HepG2 (cell line): ENCODE results near the gene MACROD2. TPM values are rescaled to one million over a fixed set of nuclear protein-coding genes. Genes with fewer than 3 reads are reported as not detected.

ENCODE experiments used
- ATAC-seq: fragments of 200-7000 bp; cut with Tn5 transposase; 3 replicates; pipeline ENCODE4 v1.9.1; 2020; ENCODE audit warnings: mild to moderate bottlenecking, moderate library complexity
- BruUV-seq: library from RNA; stranded (reverse); fragments of 400-500 nt; replicated peaks from 2 replicates; lab custom pipeline; 2021; lab: Mats Ljungman, UMichigan
- CTCF ChIA-PET: fragments of 300-600 bp; formaldehyde crosslinking; extraction: SDS; loops from one replicate; lab custom pipeline; 2021; ENCODE audit warnings: low total read pairs, inconsistent platforms, low intra/inter-chr PET ratio; lab: Yijun Ruan, JAX
- POLR2A ChIA-PET: fragments of 350-600 bp; sonication (Branson Sonifier 250); formaldehyde crosslinking; loops from one replicate; lab custom pipeline; 2020; ENCODE audit warnings: antibody characterized with exemption, inconsistent platforms; lab: Yijun Ruan, JAX
- DNase-seq: peaks from one replicate; pipeline ENCODE4 v3.0.0-alpha.2; 2015; ENCODE audit warnings: low spot score
- FAIRE-seq: peaks from 3 replicates; lab custom pipeline; 2011; peaks lifted over from hg19 to GRCh38; lab: Jason Lieb, UNC
- H2AFZ ChIP-seq: one replicate; pipeline ENCODE4 v1.6.1; 2011; ENCODE audit warnings: low read length, inconsistent platforms
- H3K27ac ChIP-seq: fragments of 300-600 bp; 3 replicates; pipeline ENCODE4 v1.8.0; 2011; ENCODE audit warnings: mixed run types, mild to moderate bottlenecking, mixed read lengths, low read length, inconsistent platforms; ENCODE audit not compliant: insufficient read depth; ENCODE audit errors: extremely low read length
- H3K27me3 ChIP-seq, 2 experiments: fragments of 200-600 bp in 1 of 2; 2 replicates in 1 of 2; 3 replicates in 1 of 2; pipeline versions ENCODE4 v1.6.0 to v1.8.0; 2011; ENCODE audit warnings: low read length in 2 of 2, mild to moderate bottlenecking in 2 of 2, moderate library complexity in 2 of 2, inconsistent platforms in 1 of 2; ENCODE audit not compliant: insufficient read depth in 2 of 2, control insufficient read depth in 1 of 2
- H3K36me3 ChIP-seq, 2 experiments: fragments of 200-600 bp in 1 of 2; replicated peaks in 1 of 2; 2 replicates in 1 of 2; 3 replicates in 1 of 2; pipeline versions ENCODE4 v1.5.1 to v1.8.0; 2011; ENCODE audit warnings: low read length in 2 of 2, inconsistent platforms in 1 of 2; ENCODE audit not compliant: insufficient read depth in 2 of 2, control insufficient read depth in 1 of 2
- H3K4me1 ChIP-seq: 2 replicates; pipeline ENCODE4 v1.5.1; 2012; ENCODE audit warnings: low read length, inconsistent platforms; ENCODE audit not compliant: insufficient read depth
- H3K4me2 ChIP-seq: 2 replicates; pipeline ENCODE4 v1.6.0; 2011; ENCODE audit warnings: low read depth, low read length, inconsistent platforms
- H3K4me3 ChIP-seq, 3 experiments: fragments of 200-600 bp in 1 of 3; sonication (generic), shearing (Covaris generic) in 1 of 3; replicated peaks in 1 of 3; 2 replicates each; pipeline ENCODE4 v1.5.1; 2011 to 2016; ENCODE audit warnings: low read length in 3 of 3, inconsistent platforms in 2 of 3, low read depth in 2 of 3, mild to moderate bottlenecking in 2 of 3, control low read depth in 1 of 3, mixed read lengths in 1 of 3; ENCODE audit not compliant: insufficient read depth in 1 of 3
- H3K79me2 ChIP-seq: one replicate; pipeline ENCODE4 v1.6.1; 2011; ENCODE audit warnings: low read length, inconsistent platforms; ENCODE audit not compliant: insufficient read depth
- H3K9ac ChIP-seq: 2 replicates; pipeline ENCODE4 v1.6.0; 2011; ENCODE audit warnings: mild to moderate bottlenecking, low read depth, low read length, inconsistent platforms; ENCODE audit not compliant: insufficient read depth
- H3K9me3 ChIP-seq: 2 replicates; pipeline ENCODE4 v1.5.1; 2012; ENCODE audit warnings: mild to moderate bottlenecking, low read length
- H4K20me1 ChIP-seq: 2 replicates; pipeline ENCODE4 v1.6.0; 2011; ENCODE audit warnings: inconsistent platforms, mild to moderate bottlenecking, low read length, moderate library complexity; ENCODE audit not compliant: insufficient read depth
- CERS6 ChIP-seq: sonication (generic); formaldehyde crosslinking; IDR thresholded peaks from 2 replicates; pipeline ENCODE4 v1.5.0; 2020; ENCODE audit warnings: missing genetic modification reagents
- HOXA3 ChIP-seq: sonication (generic); formaldehyde crosslinking; IDR thresholded peaks from 2 replicates; pipeline ENCODE4 v1.5.0; 2020; ENCODE audit warnings: missing genetic modification reagents
- IKZF4 ChIP-seq: sonication (generic); formaldehyde crosslinking; IDR thresholded peaks from 2 replicates; pipeline ENCODE4 v1.5.1; 2020; ENCODE audit warnings: borderline replicate concordance, mild to moderate bottlenecking, low read depth, missing genetic modification reagents; ENCODE audit errors: not compliant biosample characterization
- ZMYM4 ChIP-seq: sonication (generic); formaldehyde crosslinking; IDR thresholded peaks from 2 replicates; pipeline ENCODE4 v1.8.1; 2023; ENCODE audit warnings: mild to moderate bottlenecking, missing genetic modification reagents
- ZNF350 ChIP-seq: sonication (generic); formaldehyde crosslinking; IDR thresholded peaks from 2 replicates; pipeline ENCODE4 v1.4.0; 2020; ENCODE audit warnings: mild to moderate bottlenecking, low read depth, missing genetic modification reagents, borderline replicate concordance
- ZNF709 ChIP-seq: sonication (generic); formaldehyde crosslinking; IDR thresholded peaks from 2 replicates; pipeline ENCODE4 v1.5.0; 2020; ENCODE audit warnings: mild to moderate bottlenecking, missing genetic modification reagents
- ZNF782 ChIP-seq: sonication (generic); formaldehyde crosslinking; IDR thresholded peaks from 2 replicates; pipeline ENCODE4 v1.4.0; 2020; ENCODE audit warnings: missing genetic modification reagents, mild to moderate bottlenecking, borderline replicate concordance
- WGBS: methylation state at CpG from one replicate; pipeline ENCODE4 v1.1.6; 2017; ENCODE audit warnings: low lambda C conversion rate; 5-methylcytosine and 5-hydroxymethylcytosine counted together
- in situ Hi-C: cut with HindIII; loops from 2 replicates; pipeline ENCODE4 v1.10.0; 2017; ENCODE audit warnings: low pct_unique_long_range_greater_than_20kb; ENCODE audit not compliant: extremely low pct_ligation_motif_present
- intact Hi-C: fragments of 100-400 bp; cut with micrococcal nuclease; formaldehyde crosslinking; loops from one replicate; pipeline ENCODE4 v1.10.0; 2022; ENCODE audit not compliant: unreplicated experiment
- polyA plus RNA-seq, 8 experiments: library from polyadenylated mRNA; depleted of rRNA in 3 of 8; stranded (reverse) in 7 of 8; unstranded in 1 of 8; fragments of >200 nt; fragmentation: Illumina TruSeq in 4 of 8; extraction: Trizol in 4 of 8; gene quantifications; 2 replicates each; pipeline versions ENCODE4 v1.2.1 to v1.2.3, GENCODE V29; 2011 to 2016; ENCODE audit warnings: low read depth in 4 of 8, missing spikeins in 1 of 8, mixed read lengths in 1 of 8; ENCODE audit not compliant: insufficient read depth in 1 of 8
- total RNA-seq, 5 experiments: library from RNA; depleted of rRNA; stranded (reverse); fragments of >200 nt; fragmentation: Illumina TruSeq; extraction: Trizol; gene quantifications; 2 replicates each; pipeline ENCODE4 v1.2.3, GENCODE V29; 2016; ENCODE audit warnings: low read depth in 1 of 5
- TF ChIP-seq, protein P1 (sequence below): sonication (generic); formaldehyde crosslinking; IDR thresholded peaks from 2 replicates; pipeline ENCODE4 v1.5.0; 2020; ENCODE audit warnings: mild to moderate bottlenecking, missing genetic modification reagents, moderate library complexity
- TF ChIP-seq, protein P2 (sequence below): sonication (generic); formaldehyde crosslinking; IDR thresholded peaks from 2 replicates; pipeline ENCODE4 v1.4.0; 2020; ENCODE audit warnings: missing genetic modification reagents
- TF ChIP-seq, protein P3 (sequence below): sonication (generic); formaldehyde crosslinking; IDR thresholded peaks from 2 replicates; pipeline ENCODE4 v1.4.0; 2020; ENCODE audit warnings: mild to moderate bottlenecking, missing genetic modification reagents
- TF ChIP-seq, protein P4 (sequence below): sonication (generic); formaldehyde crosslinking; IDR thresholded peaks from 2 replicates; pipeline ENCODE4 v1.4.0; 2020; ENCODE audit warnings: mild to moderate bottlenecking, missing genetic modification reagents, borderline replicate concordance

Gene MACROD2
- total and polyA plus RNA-seq, 2 of the 13 experiments (the other 11 are each of a cell fraction or from before 2014, with no cell fraction given), result 0.13 to 0.51 TPM

- 29% methylated on average over 13 of the region's 15 CpGs for whole genome bisulfite sequencing
- Histone ChIP-seq H3K36me3 (no peaks in the 10 kb centered on the region), H3K9me3 (peaks cover 15% of the 10 kb centered on the region), H3K79me2 (no peaks in the 10 kb centered on the region), H4K20me1 (no peaks in the 10 kb centered on the region), H2AFZ (no peak overlapping the region), H3K27me3 (no peaks in the 10 kb centered on the region), H3K27ac (no peak overlapping the region), H3K9ac (no peak overlapping the region), H3K4me3 (no peak overlapping the region), H3K4me1 (no peaks in the 10 kb centered on the region), H3K4me2 (no peak overlapping the region)
- ATAC-seq, result peak; percentile 75
- ChIA-PET CTCF (interaction anchor here (1.1 kb wide), 1 partner anchor 777 kb away, joined by 3 read pairs; no protein-coding TSS in a partner anchor), POLR2A (no interaction called here)
- in situ Hi-C loops, result loop anchor here (10.0 kb wide), 2 partner anchors 535 to 1065 kb away; no protein-coding TSS in a partner anchor
- no peak for FAIRE-seq
- no peak for DNase-seq
- BruUV-seq, result no TSS peak
- intact Hi-C loops, result no loop called here
- TF ChIP-seq IKZF4 (CRISPR knock-in tag) (no peak), CERS6 (0 out of 2 replicates have a peak, but pooled peaks have one; percentile 3), ZMYM4 (CRISPR knock-in tag) (peak; percentile 64; the same call in 1 of the 2 replicates), ZNF709 (CRISPR knock-in tag) (0 out of 2 replicates have a peak, but pooled peaks have one; percentile 24), ZNF782 (no peak), ZNF350 (CRISPR knock-in tag) (0 out of 2 replicates have a peak, but pooled peaks have one; percentile 20), HOXA3 (CRISPR knock-in tag) (peak; percentile 26; the same call in 1 of the 2 replicates)
- TF ChIP-seq, protein P1, sequence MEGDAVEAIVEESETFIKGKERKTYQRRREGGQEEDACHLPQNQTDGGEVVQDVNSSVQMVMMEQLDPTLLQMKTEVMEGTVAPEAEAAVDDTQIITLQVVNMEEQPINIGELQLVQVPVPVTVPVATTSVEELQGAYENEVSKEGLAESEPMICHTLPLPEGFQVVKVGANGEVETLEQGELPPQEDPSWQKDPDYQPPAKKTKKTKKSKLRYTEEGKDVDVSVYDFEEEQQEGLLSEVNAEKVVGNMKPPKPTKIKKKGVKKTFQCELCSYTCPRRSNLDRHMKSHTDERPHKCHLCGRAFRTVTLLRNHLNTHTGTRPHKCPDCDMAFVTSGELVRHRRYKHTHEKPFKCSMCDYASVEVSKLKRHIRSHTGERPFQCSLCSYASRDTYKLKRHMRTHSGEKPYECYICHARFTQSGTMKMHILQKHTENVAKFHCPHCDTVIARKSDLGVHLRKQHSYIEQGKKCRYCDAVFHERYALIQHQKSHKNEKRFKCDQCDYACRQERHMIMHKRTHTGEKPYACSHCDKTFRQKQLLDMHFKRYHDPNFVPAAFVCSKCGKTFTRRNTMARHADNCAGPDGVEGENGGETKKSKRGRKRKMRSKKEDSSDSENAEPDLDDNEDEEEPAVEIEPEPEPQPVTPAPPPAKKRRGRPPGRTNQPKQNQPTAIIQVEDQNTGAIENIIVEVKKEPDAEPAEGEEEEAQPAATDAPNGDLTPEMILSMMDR (CRISPR knock-in tag), result peak; percentile 46
- TF ChIP-seq, protein P2, sequence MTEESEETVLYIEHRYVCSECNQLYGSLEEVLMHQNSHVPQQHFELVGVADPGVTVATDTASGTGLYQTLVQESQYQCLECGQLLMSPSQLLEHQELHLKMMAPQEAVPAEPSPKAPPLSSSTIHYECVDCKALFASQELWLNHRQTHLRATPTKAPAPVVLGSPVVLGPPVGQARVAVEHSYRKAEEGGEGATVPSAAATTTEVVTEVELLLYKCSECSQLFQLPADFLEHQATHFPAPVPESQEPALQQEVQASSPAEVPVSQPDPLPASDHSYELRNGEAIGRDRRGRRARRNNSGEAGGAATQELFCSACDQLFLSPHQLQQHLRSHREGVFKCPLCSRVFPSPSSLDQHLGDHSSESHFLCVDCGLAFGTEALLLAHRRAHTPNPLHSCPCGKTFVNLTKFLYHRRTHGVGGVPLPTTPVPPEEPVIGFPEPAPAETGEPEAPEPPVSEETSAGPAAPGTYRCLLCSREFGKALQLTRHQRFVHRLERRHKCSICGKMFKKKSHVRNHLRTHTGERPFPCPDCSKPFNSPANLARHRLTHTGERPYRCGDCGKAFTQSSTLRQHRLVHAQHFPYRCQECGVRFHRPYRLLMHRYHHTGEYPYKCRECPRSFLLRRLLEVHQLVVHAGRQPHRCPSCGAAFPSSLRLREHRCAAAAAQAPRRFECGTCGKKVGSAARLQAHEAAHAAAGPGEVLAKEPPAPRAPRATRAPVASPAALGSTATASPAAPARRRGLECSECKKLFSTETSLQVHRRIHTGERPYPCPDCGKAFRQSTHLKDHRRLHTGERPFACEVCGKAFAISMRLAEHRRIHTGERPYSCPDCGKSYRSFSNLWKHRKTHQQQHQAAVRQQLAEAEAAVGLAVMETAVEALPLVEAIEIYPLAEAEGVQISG (CRISPR knock-in tag), result peak; percentile 96
- TF ChIP-seq, protein P3, sequence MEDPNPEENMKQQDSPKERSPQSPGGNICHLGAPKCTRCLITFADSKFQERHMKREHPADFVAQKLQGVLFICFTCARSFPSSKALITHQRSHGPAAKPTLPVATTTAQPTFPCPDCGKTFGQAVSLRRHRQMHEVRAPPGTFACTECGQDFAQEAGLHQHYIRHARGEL (CRISPR knock-in tag), result 0 out of 2 replicates have a peak, but pooled peaks have one; percentile 23
- TF ChIP-seq, protein P4, sequence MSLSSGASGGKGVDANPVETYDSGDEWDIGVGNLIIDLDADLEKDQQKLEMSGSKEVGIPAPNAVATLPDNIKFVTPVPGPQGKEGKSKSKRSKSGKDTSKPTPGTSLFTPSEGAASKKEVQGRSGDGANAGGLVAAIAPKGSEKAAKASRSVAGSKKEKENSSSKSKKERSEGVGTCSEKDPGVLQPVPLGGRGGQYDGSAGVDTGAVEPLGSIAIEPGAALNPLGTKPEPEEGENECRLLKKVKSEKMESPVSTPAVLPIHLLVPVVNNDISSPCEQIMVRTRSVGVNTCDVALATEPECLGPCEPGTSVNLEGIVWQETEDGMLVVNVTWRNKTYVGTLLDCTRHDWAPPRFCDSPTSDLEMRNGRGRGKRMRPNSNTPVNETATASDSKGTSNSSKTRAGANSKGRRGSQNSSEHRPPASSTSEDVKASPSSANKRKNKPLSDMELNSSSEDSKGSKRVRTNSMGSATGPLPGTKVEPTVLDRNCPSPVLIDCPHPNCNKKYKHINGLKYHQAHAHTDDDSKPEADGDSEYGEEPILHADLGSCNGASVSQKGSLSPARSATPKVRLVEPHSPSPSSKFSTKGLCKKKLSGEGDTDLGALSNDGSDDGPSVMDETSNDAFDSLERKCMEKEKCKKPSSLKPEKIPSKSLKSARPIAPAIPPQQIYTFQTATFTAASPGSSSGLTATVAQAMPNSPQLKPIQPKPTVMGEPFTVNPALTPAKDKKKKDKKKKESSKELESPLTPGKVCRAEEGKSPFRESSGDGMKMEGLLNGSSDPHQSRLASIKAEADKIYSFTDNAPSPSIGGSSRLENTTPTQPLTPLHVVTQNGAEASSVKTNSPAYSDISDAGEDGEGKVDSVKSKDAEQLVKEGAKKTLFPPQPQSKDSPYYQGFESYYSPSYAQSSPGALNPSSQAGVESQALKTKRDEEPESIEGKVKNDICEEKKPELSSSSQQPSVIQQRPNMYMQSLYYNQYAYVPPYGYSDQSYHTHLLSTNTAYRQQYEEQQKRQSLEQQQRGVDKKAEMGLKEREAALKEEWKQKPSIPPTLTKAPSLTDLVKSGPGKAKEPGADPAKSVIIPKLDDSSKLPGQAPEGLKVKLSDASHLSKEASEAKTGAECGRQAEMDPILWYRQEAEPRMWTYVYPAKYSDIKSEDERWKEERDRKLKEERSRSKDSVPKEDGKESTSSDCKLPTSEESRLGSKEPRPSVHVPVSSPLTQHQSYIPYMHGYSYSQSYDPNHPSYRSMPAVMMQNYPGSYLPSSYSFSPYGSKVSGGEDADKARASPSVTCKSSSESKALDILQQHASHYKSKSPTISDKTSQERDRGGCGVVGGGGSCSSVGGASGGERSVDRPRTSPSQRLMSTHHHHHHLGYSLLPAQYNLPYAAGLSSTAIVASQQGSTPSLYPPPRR (CRISPR knock-in tag), result no peak
Measured at GRCh38 chr20:15699431-15700146, 1704.3 kb downstream of the MACROD2 start.
